Measurements from ENCODE around the gene JPH3.

The JPH3 gene

GRCh38 chr16:87740909-87741424, 138.7 kb downstream of the JPH3 start:
- DNase-seq (ENCODE audit: low read depth), result no peak

- DNase-seq (ENCODE audit: low read depth), result no peak
Observed at GRCh38 chr16:87741700-87742415, 139.6 kb downstream of the JPH3 start.

- no peak for DNase-seq (ENCODE audit: low read depth)
Observed at GRCh38 chr16:87742781-87743490, 140.6 kb downstream of the JPH3 start.

GRCh38 chr16:87744750-87745514, 142.6 kb downstream of the JPH3 start:
- DNase-seq (ENCODE audit: low read depth), result no peak

- no peak for DNase-seq (ENCODE audit: low read depth)
Observed at GRCh38 chr16:87746178-87746577, 143.9 kb downstream of the JPH3 start.

All from stimulated activated CD8-positive, alpha-beta memory T cell treated with anti-CD3 and anti-CD28 coated beads, Interleukin-15, amount 100 ng/mL, for 24 hours (primary cell).